ENCODE measurements around the gene ADAM19. TPM values are rescaled to one million over a fixed set of nuclear protein-coding genes. Genes with fewer than 3 reads are reported as not detected.

The ADAM19 gene
- total RNA-seq, 1 experiment from 2014 or later, result 62.9 TPM

DNA sequence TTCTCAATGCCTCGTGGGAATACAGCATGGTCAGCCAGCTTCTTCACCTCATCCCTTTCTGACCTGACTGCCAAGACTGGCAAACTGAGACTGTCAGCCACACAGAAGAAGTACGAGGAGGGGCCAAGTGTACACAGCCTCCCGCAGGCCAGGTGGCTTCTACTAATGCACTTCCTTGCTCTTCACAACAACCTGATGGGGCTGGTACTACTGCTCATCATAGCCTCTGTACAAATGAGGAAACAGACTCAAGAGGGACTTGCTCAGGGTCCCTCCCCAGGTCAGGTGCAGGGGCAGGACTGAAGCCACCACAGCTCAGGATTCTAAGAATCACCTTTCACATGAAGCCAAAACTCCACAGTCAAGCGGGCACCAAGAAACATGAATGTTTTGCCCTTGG lies 94.3 kb downstream of the ADAM19 start:
- BruUV-seq (replicated peaks), result no TSS peak

DNA sequence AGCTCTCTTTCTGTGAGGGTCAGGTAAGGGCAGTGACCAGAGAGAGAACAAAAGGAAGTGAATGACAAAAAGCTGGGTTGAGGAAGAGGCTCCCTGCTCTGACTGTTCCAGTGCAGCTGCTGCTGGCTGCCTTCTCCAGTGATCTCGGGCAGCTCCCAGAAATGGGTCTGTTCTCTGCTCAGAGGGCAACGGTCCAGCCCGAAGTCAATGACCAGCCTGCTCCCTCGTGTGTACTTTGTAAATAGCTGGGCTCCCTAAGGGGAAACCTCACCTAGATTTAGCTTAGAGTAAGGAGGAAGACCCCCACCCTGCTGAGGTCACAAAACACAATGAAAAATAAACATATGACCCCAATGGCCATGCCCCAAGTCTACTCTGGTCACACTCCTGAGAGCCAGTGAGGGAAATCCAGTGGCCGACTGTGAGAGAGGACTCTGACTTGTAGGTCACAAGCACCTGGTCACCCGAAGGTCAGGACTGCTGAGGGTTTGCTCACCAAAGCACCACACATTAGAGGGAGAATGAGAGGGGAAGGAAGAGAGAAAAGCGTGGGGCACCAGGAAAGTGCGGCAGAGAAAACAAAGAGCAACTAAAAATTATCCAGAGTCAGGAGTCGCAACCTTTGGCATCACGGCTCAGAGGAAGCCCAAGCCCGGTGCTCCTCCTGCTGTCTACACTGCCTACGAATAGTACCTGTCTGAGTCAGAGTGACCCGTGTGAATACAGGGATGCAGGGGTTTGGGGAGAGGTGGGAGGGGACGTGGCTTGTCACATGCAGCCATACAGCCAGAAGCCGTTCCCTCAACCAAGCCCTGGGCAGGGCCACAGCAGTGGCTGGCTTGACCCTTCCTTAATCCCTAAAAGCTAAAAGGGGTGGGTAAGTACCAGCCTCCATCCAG lies 95.7 kb downstream of the ADAM19 start:
- no TSS peak for BruUV-seq (replicated peaks)
- Mint-ChIP-seq H3K27ac (ENCODE audit: unreplicated experiment) (no peak overlapping the region), H3K4me3 (ENCODE audit: unreplicated experiment) (no peak overlapping the region), H3K4me1 (ENCODE audit: low read depth, unreplicated experiment) (peaks cover 26% of the 10 kb centered on the region), H3K27me3 (ENCODE audit: insufficient read depth, unreplicated experiment) (no peaks in the 10 kb centered on the region), H3K36me3 (ENCODE audit: insufficient read depth, unreplicated experiment) (peaks cover 45% of the 10 kb centered on the region), H3K9me3 (ENCODE audit: unreplicated experiment) (no peaks in the 10 kb centered on the region)
- no peak for DNase-seq
- intact Hi-C loops (cut with micrococcal nuclease; ENCODE audit: unreplicated experiment), result loop anchor here (5.0 kb wide), 1 partner anchor 333 kb away; no protein-coding TSS in a partner anchor
- Histone ChIP-seq H3K36me3 (ENCODE audit: control insufficient read depth, insufficient read depth, low read length) (no peaks in the 10 kb centered on the region), H3K27me3 (replicated peaks; ENCODE audit: control insufficient read depth, insufficient read depth, low read length) (no peaks in the 10 kb centered on the region), H3K9me3 (no peaks in the 10 kb centered on the region), H3K4me1 (peaks cover 12% of the 10 kb centered on the region), H3K4me3 (ENCODE audit: low read depth, low read length) (no peak overlapping the region)
- ChIA-PET CTCF (interaction anchor here (1.6 kb wide), 1 partner anchor 48 kb away, joined by 3 read pairs; no protein-coding TSS in a partner anchor), POLR2A (no interaction called here)
- TF ChIP-seq, protein P1, sequence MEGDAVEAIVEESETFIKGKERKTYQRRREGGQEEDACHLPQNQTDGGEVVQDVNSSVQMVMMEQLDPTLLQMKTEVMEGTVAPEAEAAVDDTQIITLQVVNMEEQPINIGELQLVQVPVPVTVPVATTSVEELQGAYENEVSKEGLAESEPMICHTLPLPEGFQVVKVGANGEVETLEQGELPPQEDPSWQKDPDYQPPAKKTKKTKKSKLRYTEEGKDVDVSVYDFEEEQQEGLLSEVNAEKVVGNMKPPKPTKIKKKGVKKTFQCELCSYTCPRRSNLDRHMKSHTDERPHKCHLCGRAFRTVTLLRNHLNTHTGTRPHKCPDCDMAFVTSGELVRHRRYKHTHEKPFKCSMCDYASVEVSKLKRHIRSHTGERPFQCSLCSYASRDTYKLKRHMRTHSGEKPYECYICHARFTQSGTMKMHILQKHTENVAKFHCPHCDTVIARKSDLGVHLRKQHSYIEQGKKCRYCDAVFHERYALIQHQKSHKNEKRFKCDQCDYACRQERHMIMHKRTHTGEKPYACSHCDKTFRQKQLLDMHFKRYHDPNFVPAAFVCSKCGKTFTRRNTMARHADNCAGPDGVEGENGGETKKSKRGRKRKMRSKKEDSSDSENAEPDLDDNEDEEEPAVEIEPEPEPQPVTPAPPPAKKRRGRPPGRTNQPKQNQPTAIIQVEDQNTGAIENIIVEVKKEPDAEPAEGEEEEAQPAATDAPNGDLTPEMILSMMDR (IDR thresholded peaks at IDR 0.05; ENCODE audit: insufficient read depth in 1 of 2, low read depth in 1 of 2, low read length in 1 of 2, severe bottlenecking in 1 of 2, unreplicated experiment in 1 of 2), result no peak

More for the DNA sequence above, 94.3 kb downstream of the ADAM19 start:
- ChIA-PET CTCF (no interaction called here), POLR2A (no interaction called here)
- Histone ChIP-seq H3K9me3 (no peaks in the 10 kb centered on the region), H3K27me3 (replicated peaks; ENCODE audit: control insufficient read depth, insufficient read depth, low read length) (no peaks in the 10 kb centered on the region), H3K4me1 (peaks cover 12% of the 10 kb centered on the region), H3K36me3 (ENCODE audit: control insufficient read depth, insufficient read depth, low read length) (no peaks in the 10 kb centered on the region), H3K4me3 (ENCODE audit: low read depth, low read length) (no peak overlapping the region)
- Mint-ChIP-seq H3K36me3 (ENCODE audit: insufficient read depth, unreplicated experiment) (peaks cover 47% of the 10 kb centered on the region), H3K27me3 (ENCODE audit: insufficient read depth, unreplicated experiment) (no peaks in the 10 kb centered on the region), H3K4me1 (ENCODE audit: low read depth, unreplicated experiment) (peaks cover 34% of the 10 kb centered on the region), H3K4me3 (ENCODE audit: unreplicated experiment) (no peak overlapping the region), H3K27ac (ENCODE audit: unreplicated experiment) (no peak overlapping the region), H3K9me3 (ENCODE audit: unreplicated experiment) (no peaks in the 10 kb centered on the region)
- TF ChIP-seq, protein P1 (IDR thresholded peaks at IDR 0.05; ENCODE audit: insufficient read depth in 1 of 2, low read depth in 1 of 2, low read length in 1 of 2, severe bottlenecking in 1 of 2, unreplicated experiment in 1 of 2), result no peak
- DNase-seq, result no peak
- intact Hi-C loops (cut with micrococcal nuclease; ENCODE audit: unreplicated experiment), result no loop called here

DNA sequence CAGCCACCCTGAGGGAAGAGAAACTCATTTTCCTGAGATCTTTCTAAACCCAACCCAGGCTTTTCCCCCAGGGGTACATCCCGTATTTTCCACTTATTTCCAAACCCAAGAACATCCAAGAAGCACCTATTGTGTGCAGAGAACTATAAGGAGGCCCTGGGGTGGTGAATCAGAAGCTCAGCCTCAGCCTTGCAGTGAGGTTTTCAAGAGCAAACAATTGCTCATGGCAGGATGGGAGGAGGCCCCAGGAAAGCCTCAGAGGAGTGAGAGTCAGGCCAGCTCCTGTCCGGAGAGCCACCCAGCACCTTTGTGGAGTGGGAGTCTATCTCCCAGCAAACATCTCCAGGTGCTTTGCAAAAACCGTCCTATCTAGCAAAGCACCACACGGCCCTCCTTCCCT lies 96.4 kb downstream of the ADAM19 start:
- H3K9me3 ChIP-seq, result no peaks in the 10 kb centered on the region
- peaks cover 12% of the 10 kb centered on the region for H3K4me1 ChIP-seq
- H3K27me3 ChIP-seq (replicated peaks; ENCODE audit: control insufficient read depth, insufficient read depth, low read length), result no peaks in the 10 kb centered on the region
- H3K36me3 ChIP-seq (ENCODE audit: control insufficient read depth, insufficient read depth, low read length), result no peaks in the 10 kb centered on the region
- Mint-ChIP-seq H3K9me3 (ENCODE audit: unreplicated experiment) (no peaks in the 10 kb centered on the region), H3K4me1 (ENCODE audit: low read depth, unreplicated experiment) (peaks cover 26% of the 10 kb centered on the region), H3K27me3 (ENCODE audit: insufficient read depth, unreplicated experiment) (no peaks in the 10 kb centered on the region), H3K4me3 (ENCODE audit: unreplicated experiment) (no peak overlapping the region), H3K36me3 (ENCODE audit: insufficient read depth, unreplicated experiment) (peaks cover 38% of the 10 kb centered on the region), H3K27ac (ENCODE audit: unreplicated experiment) (no peak overlapping the region)
- CTCF ChIA-PET, result interaction anchor here (1.6 kb wide), 1 partner anchor 47 kb away, joined by 3 read pairs; no protein-coding TSS in a partner anchor
- no peak for DNase-seq
- intact Hi-C loops (cut with micrococcal nuclease; ENCODE audit: unreplicated experiment), result loop anchor here (5.0 kb wide), 1 partner anchor 332 kb away; no protein-coding TSS in a partner anchor
- no peak overlapping the region for H3K4me3 ChIP-seq (ENCODE audit: low read depth, low read length)
- POLR2A ChIA-PET, result no interaction called here
- BruUV-seq (replicated peaks), result no TSS peak
- TF ChIP-seq, protein P1 (IDR thresholded peaks at IDR 0.05; ENCODE audit: insufficient read depth in 1 of 2, low read depth in 1 of 2, low read length in 1 of 2, severe bottlenecking in 1 of 2, unreplicated experiment in 1 of 2), result no peak

Data from Caco-2 (cell line).